SU-DHL-6 (cell line): ENCODE data around the gene SCAPER.

Source experiments
- H2AFZ ChIP-seq: fragments of 200-600 bp; sonication (generic); 2 replicates; pipeline ENCODE4 v1.6.1; 2014; ENCODE audit warnings: low read depth, mild to moderate bottlenecking, moderate library complexity, mixed read lengths, antibody characterized with exemption, low read length; ENCODE audit not compliant: severe bottlenecking
- H3F3A ChIP-seq: fragments of 200-600 bp; shearing (Covaris generic); 2 replicates; pipeline ENCODE4 v1.6.0; 2016; ENCODE audit warnings: antibody characterized with exemption, mild to moderate bottlenecking; ENCODE audit not compliant: insufficient read depth
- H3K27ac ChIP-seq: fragments of 200-600 bp; sonication (generic); 2 replicates; pipeline ENCODE4 v1.5.1; 2016; ENCODE audit warnings: low read depth, mild to moderate bottlenecking, low read length, moderate library complexity, mixed read lengths
- H3K27me3 ChIP-seq: fragments of 200-600 bp; sonication (generic), shearing (Covaris generic); 2 replicates; pipeline ENCODE4 v1.6.0; 2014; ENCODE audit warnings: mild to moderate bottlenecking, low read length
- H3K36me3 ChIP-seq: fragments of 200-600 bp; sonication (generic); 2 replicates; pipeline ENCODE4 v1.6.1; 2014; ENCODE audit warnings: mild to moderate bottlenecking, low read length, mixed read lengths
- H3K4me2 ChIP-seq: fragments of 300-600, 200-600 bp; shearing (Covaris generic), sonication (generic); 2 replicates; pipeline ENCODE4 v1.6.0; 2014; ENCODE audit warnings: low read length, low read depth, mild to moderate bottlenecking; ENCODE audit not compliant: poor library complexity, severe bottlenecking
- H3K4me3 ChIP-seq: fragments of 200-600 bp; sonication (generic); 2 replicates; pipeline ENCODE4 v1.5.1; 2014; ENCODE audit warnings: antibody characterized with exemption, low read length, mild to moderate bottlenecking, mixed read lengths; ENCODE audit not compliant: insufficient read depth, poor library complexity, severe bottlenecking
- H3K79me2 ChIP-seq: fragments of 200-600 bp; sonication (generic); 2 replicates; pipeline ENCODE4 v1.6.1; 2014; ENCODE audit warnings: mild to moderate bottlenecking, low read length, moderate library complexity; ENCODE audit not compliant: insufficient read depth
- H3K9ac ChIP-seq: fragments of 200-600 bp; sonication (generic); 2 replicates; pipeline ENCODE4 v1.7.0; 2014; ENCODE audit warnings: mild to moderate bottlenecking, low read length
- H3K9me2 ChIP-seq: fragments of 200-600 bp; sonication (generic); replicated peaks from 2 replicates; pipeline ENCODE4 v1.6.1; 2014; ENCODE audit warnings: low read length; ENCODE audit not compliant: insufficient read depth
- H3K9me3 ChIP-seq: fragments of 200-600 bp; sonication (generic); 2 replicates; pipeline ENCODE4 v1.6.1; 2014; ENCODE audit warnings: low read length, mixed read lengths; ENCODE audit not compliant: insufficient read depth
- H4K20me1 ChIP-seq: fragments of 200-600 bp; sonication (generic); 2 replicates; pipeline ENCODE4 v1.6.1; 2014; ENCODE audit warnings: low read depth, mild to moderate bottlenecking, antibody characterized with exemption, low read length, moderate library complexity, mixed read lengths
- CTCF ChIP-seq: fragments of 200-600 bp; sonication (generic); IDR thresholded peaks from one replicate; pipeline ENCODE4 v1.5.1; 2017; ENCODE audit warnings: antibody characterized with exemption, mild to moderate bottlenecking, low read length, moderate library complexity; ENCODE audit not compliant: insufficient read depth, poor library complexity, severe bottlenecking
- EZH2phosphoT487 ChIP-seq: fragments of 200-600 bp; sonication (generic), shearing (Covaris generic); conservative IDR thresholded peaks from 2 replicates; pipeline ENCODE4 v1.6.1; 2018; ENCODE audit warnings: mild to moderate bottlenecking, antibody characterized with exemption, low read length, moderate library complexity, mixed read lengths

The SCAPER gene

GRCh38 chr15:76684002-76684401 lies 221.1 kb downstream of the SCAPER start:
- Histone ChIP-seq H3K4me2 (no peak overlapping the region), H3K27ac (no peak overlapping the region), H3K79me2 (no peaks in the 10 kb centered on the region), H3K4me3 (no peak overlapping the region), H4K20me1 (no peaks in the 10 kb centered on the region; the same call in 1 of the 2 replicates), H3K27me3 (no peaks in the 10 kb centered on the region), H2AFZ (no peak overlapping the region), H3K9ac (no peak overlapping the region), H3K9me2 (no peaks in the 10 kb centered on the region), H3K9me3 (no peaks in the 10 kb centered on the region), H3F3A (no peaks in the 10 kb centered on the region), H3K36me3 (no peaks in the 10 kb centered on the region)
- TF ChIP-seq EZH2phosphoT487 = no peak
- TF ChIP-seq CTCF = no peak

GRCh38 chr15:76682833-76683232 lies 222.3 kb downstream of the SCAPER start:
- Histone ChIP-seq H3K27me3 (no peaks in the 10 kb centered on the region), H3F3A (no peaks in the 10 kb centered on the region), H3K36me3 (no peaks in the 10 kb centered on the region), H3K4me2 (no peak overlapping the region), H3K9me3 (no peaks in the 10 kb centered on the region), H3K9me2 (no peaks in the 10 kb centered on the region), H3K9ac (no peak overlapping the region), H3K27ac (no peak overlapping the region), H2AFZ (no peak overlapping the region), H3K79me2 (no peaks in the 10 kb centered on the region), H4K20me1 (no peaks in the 10 kb centered on the region; the same call in 1 of the 2 replicates), H3K4me3 (no peak overlapping the region)
- TF ChIP-seq CTCF = no peak
- no peak for TF ChIP-seq EZH2phosphoT487

- H3K27me3 ChIP-seq = no peaks in the 10 kb centered on the region
- no peaks in the 10 kb centered on the region for H3F3A ChIP-seq
- H3K9ac ChIP-seq = no peak overlapping the region
- no peaks in the 10 kb centered on the region; the same call in 1 of the 2 replicates for H4K20me1 ChIP-seq
- no peaks in the 10 kb centered on the region for H3K9me3 ChIP-seq
- H3K79me2 ChIP-seq = no peaks in the 10 kb centered on the region
- no peaks in the 10 kb centered on the region for H3K36me3 ChIP-seq
- no peak overlapping the region for H3K4me2 ChIP-seq
- TF ChIP-seq EZH2phosphoT487 (no peak), CTCF (no peak)
- no peaks in the 10 kb centered on the region for H3K9me2 ChIP-seq
- H3K4me3 ChIP-seq = no peak overlapping the region
- H3K27ac ChIP-seq = no peak overlapping the region
- no peak overlapping the region for H2AFZ ChIP-seq
Measured at GRCh38 chr15:76682259-76682658, 222.9 kb downstream of the SCAPER start.

GRCh38 chr15:76678766-76679165 lies 226.4 kb downstream of the SCAPER start:
- TF ChIP-seq EZH2phosphoT487 (no peak), CTCF (no peak)
- H3F3A ChIP-seq = no peaks in the 10 kb centered on the region
- no peaks in the 10 kb centered on the region for H3K27me3 ChIP-seq
- no peak overlapping the region for H2AFZ ChIP-seq
- no peak overlapping the region for H3K4me3 ChIP-seq
- no peak overlapping the region for H3K27ac ChIP-seq
- no peaks in the 10 kb centered on the region for H4K20me1 ChIP-seq
- no peaks in the 10 kb centered on the region for H3K9me2 ChIP-seq
- no peak overlapping the region for H3K9ac ChIP-seq
- H3K79me2 ChIP-seq = no peaks in the 10 kb centered on the region
- no peaks in the 10 kb centered on the region for H3K9me3 ChIP-seq
- no peaks in the 10 kb centered on the region for H3K36me3 ChIP-seq
- no peak overlapping the region for H3K4me2 ChIP-seq
